SK-N-DZ (cell line): ENCODE data around the gene CCR7. TPM values are rescaled to one million over a fixed set of nuclear protein-coding genes. Genes with fewer than 3 reads are reported as not detected.

Source experiments
- DNase-seq: peaks from one replicate; pipeline ENCODE4 v3.0.0-alpha.2; 2015; ENCODE audit warnings: low spot score
- polyA plus RNA-seq, 2 experiments: library from polyadenylated mRNA; depleted of rRNA; stranded (reverse); fragments of >200 nt; gene quantifications; 2 replicates each; pipeline ENCODE4 v1.2.3, GENCODE V29; 2014

Gene CCR7
- polyA plus RNA-seq (2014; cell fraction: cytosol; rRNA removed): 0.07 TPM in 1 of 2 replicates, not detected in the other
- polyA plus RNA-seq (2014; cell fraction: nucleus; rRNA removed): not detected in 2 replicates

GRCh38 chr17:40564883-40565768 lies at the start of gene CCR7:
TSS of gene CCR7 (minus strand) at chr17:40565472. CDS start at chr17:40565409, 63 bp downstream.
- DNase-seq: no peak

GRCh38 chr17:40614431-40615067 lies 49.3 kb upstream of the CCR7 start:
- no peak for DNase-seq

- no peak for DNase-seq
Measured at GRCh38 chr17:40613467-40614154, 48.3 kb upstream of the CCR7 start.

GRCh38 chr17:40612599-40613244 lies 47.5 kb upstream of the CCR7 start:
- DNase-seq: no peak

GRCh38 chr17:40611840-40612474 lies 46.7 kb upstream of the CCR7 start:
- DNase-seq: no peak

GRCh38 chr17:40610359-40610758 lies 45.1 kb upstream of the CCR7 start:
- DNase-seq: no peak

- DNase-seq: no peak
Measured at GRCh38 chr17:40608061-40608581, 42.8 kb upstream of the CCR7 start.

GRCh38 chr17:40607641-40608040 lies 42.4 kb upstream of the CCR7 start:
- no peak for DNase-seq

- DNase-seq: no peak
Measured at GRCh38 chr17:40606548-40607353, 41.5 kb upstream of the CCR7 start.

- no peak for DNase-seq
Measured at GRCh38 chr17:40605306-40605705, 40.0 kb upstream of the CCR7 start.

- DNase-seq: no peak
Measured at GRCh38 chr17:40604327-40605080, 39.2 kb upstream of the CCR7 start.

GRCh38 chr17:40602445-40603443 lies 37.5 kb upstream of the CCR7 start:
- peak; percentile 33 for DNase-seq

GRCh38 chr17:40600486-40601046 lies 35.3 kb upstream of the CCR7 start:
- DNase-seq: no peak

GRCh38 chr17:40599468-40599763 lies 34.1 kb upstream of the CCR7 start:
- DNase-seq: no peak

GRCh38 chr17:40598619-40599467 lies 33.6 kb upstream of the CCR7 start:
- DNase-seq: no peak

- no peak for DNase-seq
Measured at GRCh38 chr17:40598301-40598618, 33.0 kb upstream of the CCR7 start.
